ENCODE measurements around the gene TMEM222. TPM values are rescaled to one million over a fixed set of nuclear protein-coding genes. Genes with fewer than 3 reads are reported as not detected.

TMEM222 gene
- total and polyA plus RNA-seq, 10 of the 15 experiments (the other 5 are each of a cell fraction or from before 2014, with no cell fraction given): 3.8 to 43.5 (median 35.4) TPM

- Histone ChIP-seq H4K20me1 (ENCODE audit: control insufficient read depth, insufficient read depth) (no peaks in the 10 kb centered on the region), H3K4me1 (ENCODE audit: control insufficient read depth, insufficient read depth, low read length) (peaks cover 33% of the 10 kb centered on the region), H3K4me2 (ENCODE audit: control insufficient read depth, insufficient read depth) (peak overlapping the region; percentile 70), H3K9ac (ENCODE audit: control insufficient read depth, insufficient read depth, low read length) (peak overlapping the region; percentile 79), H3K27ac (ENCODE audit: control insufficient read depth, insufficient read depth) (peak overlapping the region; percentile 73), H3K79me2 (ENCODE audit: control insufficient read depth, insufficient read depth, low read length) (peaks cover 5% of the 10 kb centered on the region), H3K36me3 (ENCODE audit: control insufficient read depth in 2 of 2, insufficient read depth in 2 of 2, low read length in 1 of 2) (no peaks in the 10 kb centered on the region), H3K27me3 (replicated peaks in 1 of 2; ENCODE audit: control insufficient read depth in 2 of 2, insufficient read depth in 2 of 2, low read length in 1 of 2) (no peaks in the 10 kb centered on the region), H2AFZ (ENCODE audit: control insufficient read depth, low read depth, low read length) (peak overlapping the region; percentile 74), H3K4me3 (peak overlapping the region; percentile 72), H3K9me3 (replicated peaks; ENCODE audit: control insufficient read depth, insufficient read depth, low read length) (no peaks in the 10 kb centered on the region)
- FAIRE-seq: peak; percentile 75
- ChIA-PET POLR2A (interaction anchor here (0.8 to 2.2 kb wide), 3 partner anchors 19 to 649 kb away, joined by 3 to 6 read pairs (median 4); no protein-coding TSS in a partner anchor), SMC1A (ENCODE audit: uncharacterized antibody, unreplicated experiment) (interaction anchor here (0.8 to 1.5 kb wide), 5 partner anchors 10 to 214 kb away, joined by 3 to 6 read pairs (median 4); no protein-coding TSS in a partner anchor), CTCF (interaction anchor here (1.0 to 3.5 kb wide), 10 partner anchors 9 to 214 kb away, joined by 3 to 23 read pairs (median 4); partner anchors contain the start of gene MAP3K6), RAD21 (ENCODE audit: unreplicated experiment) (interaction anchor here (0.9 to 1.2 kb wide), 3 partner anchors 10 to 53 kb away, joined by 3 read pairs; no protein-coding TSS in a partner anchor)
- peak; percentile 45 for ATAC-seq
- 6% methylated on average over 8 of the region's 8 CpGs for WGBS (ENCODE audit: insufficient coverage, insufficient replicate concordance, low lambda C conversion rate, missing lambda C conversion rate)
- TF ChIP-seq CEBPB (IDR thresholded peaks at IDR 0.05; ENCODE audit: borderline replicate concordance in 1 of 2, low read depth in 2 of 2, low read length in 2 of 2): peak in 1 of 2 experiments; percentile 19; a peak in 1 of 4 replicates
- no peak for TF ChIP-seq CBFB (IDR thresholded peaks at IDR 0.05; ENCODE audit: low read depth)
- TF ChIP-seq HDGF (IDR thresholded peaks at IDR 0.05): peak; percentile 82
- no peak for TF ChIP-seq CEBPZ (IDR thresholded peaks at IDR 0.05; ENCODE audit: low read depth, low read length)
- no TSS peak for BruUV-seq (replicated peaks)
- no peak for DNase-seq (ENCODE audit: low read depth, low spot score)
- intact Hi-C loops (cut with micrococcal nuclease; ENCODE audit: unreplicated experiment): no loop called here
- in situ Hi-C loops (cut with MboI): no loop called here
Measured at GRCh38 chr1:27342391-27342777, 20.4 kb downstream of the TMEM222 start.

Measured in GM12878 (cell line).